H9 (cell line): ENCODE measurements around the gene ARMC5. TPM values are rescaled to one million over a fixed set of nuclear protein-coding genes. Genes with fewer than 3 reads are reported as not detected.
A peak's percentile ranks its signal among the peaks of the same experiment; 100 is the strongest.

Experiments
- DNase-seq: peaks from one replicate; pipeline ENCODE4 v3.0.0-alpha.2; 2017
- H2AFZ ChIP-seq: one replicate; pipeline ENCODE4 v1.6.1; 2013; ENCODE audit warnings: mild to moderate bottlenecking, low read length, control low read depth, moderate library complexity
- H2AK5ac ChIP-seq: 2 replicates; pipeline ENCODE4 v1.6.1; 2013; ENCODE audit warnings: low read length, control low read depth, mixed read lengths; ENCODE audit not compliant: insufficient read length
- H2BK120ac ChIP-seq: one replicate; pipeline ENCODE4 v1.6.1; 2013; ENCODE audit warnings: low read depth, mild to moderate bottlenecking, low read length, control low read depth, inconsistent platforms; ENCODE audit not compliant: poor library complexity, severe bottlenecking
- H2BK12ac ChIP-seq: 2 replicates; pipeline ENCODE4 v1.6.1; 2013; ENCODE audit warnings: low read length, control low read depth, mixed read lengths, low read depth; ENCODE audit not compliant: insufficient read length
- H2BK15ac ChIP-seq: 2 replicates; pipeline ENCODE4 v1.6.1; 2013; ENCODE audit warnings: low read depth, low read length, control low read depth
- H2BK20ac ChIP-seq: one replicate; pipeline ENCODE4 v1.6.1; 2013; ENCODE audit warnings: low read depth, mild to moderate bottlenecking, low read length, control low read depth, inconsistent platforms; ENCODE audit not compliant: poor library complexity, severe bottlenecking
- H2BK5ac ChIP-seq: 2 replicates; pipeline ENCODE4 v1.6.1; 2013; ENCODE audit warnings: low read length, control low read depth, mixed read lengths; ENCODE audit not compliant: insufficient read length
- H3K14ac ChIP-seq: 2 replicates; pipeline ENCODE4 v1.6.1; 2013; ENCODE audit warnings: low read length, control low read depth; ENCODE audit not compliant: insufficient read depth
- H3K18ac ChIP-seq: 2 replicates; pipeline ENCODE4 v1.6.1; 2013; ENCODE audit warnings: low read depth, mild to moderate bottlenecking, mixed read lengths, low read length, control low read depth; ENCODE audit not compliant: insufficient read length
- H3K23ac ChIP-seq: 2 replicates; pipeline ENCODE4 v1.6.1; 2013; ENCODE audit warnings: low read length, control low read depth, mixed read lengths, low read depth; ENCODE audit not compliant: insufficient read length
- H3K23me2 ChIP-seq: 2 replicates; pipeline ENCODE4 v1.6.1; 2013; ENCODE audit warnings: low read depth, mild to moderate bottlenecking, mixed read lengths, low read length, control low read depth; ENCODE audit not compliant: insufficient read length, poor library complexity, severe bottlenecking
- H3K27ac ChIP-seq: 2 replicates; pipeline ENCODE4 v1.5.1; 2013; ENCODE audit warnings: low read length, control low read depth, mixed read lengths, low read depth; ENCODE audit not compliant: insufficient read length
- H3K27me3 ChIP-seq: 2 replicates; pipeline ENCODE4 v1.6.1; 2013; ENCODE audit warnings: low read length, control low read depth, inconsistent platforms; ENCODE audit not compliant: insufficient read depth
- H3K4ac ChIP-seq: 2 replicates; pipeline ENCODE4 v1.6.1; 2013; ENCODE audit warnings: low read depth, mild to moderate bottlenecking, control low read depth, inconsistent platforms, low read length, moderate library complexity
- H3K4me1 ChIP-seq: 2 replicates; pipeline ENCODE4 v1.6.1; 2013; ENCODE audit warnings: low read length, control low read depth, inconsistent platforms; ENCODE audit not compliant: insufficient read depth
- H3K4me2 ChIP-seq: 2 replicates; pipeline ENCODE4 v1.6.1; 2013; ENCODE audit warnings: low read length, control low read depth, mixed read lengths; ENCODE audit not compliant: insufficient read length, insufficient read depth
- H3K56ac ChIP-seq: 2 replicates; pipeline ENCODE4 v1.6.1; 2013; ENCODE audit warnings: low read depth, mild to moderate bottlenecking, mixed read lengths, low read length, control low read depth; ENCODE audit not compliant: insufficient read length
- H3K79me1 ChIP-seq: 2 replicates; pipeline ENCODE4 v1.6.1; 2013; ENCODE audit warnings: low read depth, mild to moderate bottlenecking, moderate library complexity, low read length, control low read depth, inconsistent platforms; ENCODE audit not compliant: insufficient read depth, poor library complexity, severe bottlenecking
- H3K79me2 ChIP-seq: 2 replicates; pipeline ENCODE4 v1.6.1; 2013; ENCODE audit warnings: low read length, control low read depth, inconsistent platforms; ENCODE audit not compliant: insufficient read depth
- H3K9ac ChIP-seq: 2 replicates; pipeline ENCODE4 v1.6.1; 2013; ENCODE audit warnings: low read length, control low read depth, mixed read lengths; ENCODE audit not compliant: insufficient read length; ENCODE audit errors: extremely low read depth
- H3K9me3 ChIP-seq: one replicate; pipeline ENCODE4 v1.6.1; 2013; ENCODE audit warnings: low read depth, low read length, inconsistent platforms; ENCODE audit not compliant: control insufficient read depth
- H3T11ph ChIP-seq: one replicate; pipeline ENCODE4 v1.6.1; 2013; ENCODE audit warnings: mild to moderate bottlenecking, low read length, control low read depth, inconsistent platforms
- H4K20me1 ChIP-seq: one replicate; pipeline ENCODE4 v1.6.1; 2013; ENCODE audit not compliant: control insufficient read depth, insufficient read length, insufficient read depth
- H4K5ac ChIP-seq: 2 replicates; pipeline ENCODE4 v1.6.1; 2013; ENCODE audit warnings: low read depth, mild to moderate bottlenecking, mixed read lengths, low read length, control low read depth; ENCODE audit not compliant: insufficient read length
- H4K8ac ChIP-seq: replicated peaks from 2 replicates; pipeline ENCODE4 v1.6.1; 2013; ENCODE audit warnings: low read length, control low read depth, mixed read lengths, low read depth; ENCODE audit not compliant: insufficient read length
- H4K91ac ChIP-seq: 2 replicates; pipeline ENCODE4 v1.6.1; 2013; ENCODE audit warnings: low read depth, mild to moderate bottlenecking, moderate library complexity, mixed read lengths, low read length, control low read depth; ENCODE audit not compliant: insufficient read length
- H3K27ac Mint-ChIP-seq, 3 experiments: 2 replicates in 2 of 3; 3 replicates in 1 of 3; pipeline ENCODE4 v1.8.0; 2020 to 2021; ENCODE audit warnings: mixed read lengths in 3 of 3, mild to moderate bottlenecking in 1 of 3, moderate library complexity in 1 of 3
- H3K27me3 Mint-ChIP-seq: 2 replicates; pipeline ENCODE4 v1.8.0; 2021; ENCODE audit warnings: low read depth, mild to moderate bottlenecking, moderate library complexity, mixed read lengths
- H3K36me3 Mint-ChIP-seq, 3 experiments: 2 replicates in 2 of 3; 3 replicates in 1 of 3; pipeline ENCODE4 v1.8.0; 2020 to 2021; ENCODE audit warnings: low read depth in 3 of 3, mixed read lengths in 3 of 3; ENCODE audit not compliant: insufficient read depth in 1 of 3
- H3K4me1 Mint-ChIP-seq, 2 experiments: 2 replicates each; pipeline ENCODE4 v1.8.0; 2020; ENCODE audit warnings: mixed read lengths in 2 of 2
- H3K4me3 Mint-ChIP-seq, 2 experiments: 2 replicates in 1 of 2; 3 replicates in 1 of 2; pipeline ENCODE4 v1.8.0; 2020 to 2021; ENCODE audit warnings: mild to moderate bottlenecking in 2 of 2, mixed read lengths in 2 of 2, moderate library complexity in 1 of 2
- H3K9me3 Mint-ChIP-seq, 2 experiments: 2 replicates in 1 of 2; 3 replicates in 1 of 2; pipeline ENCODE4 v1.8.0; 2020; ENCODE audit warnings: mild to moderate bottlenecking in 2 of 2, mixed read lengths in 2 of 2, moderate library complexity in 1 of 2
- WGBS: extraction: QIAGEN DNeasy Blood & Tissue Kit; methylation state at CpG from one replicate; pipeline ENCODE4 v1.1.7; 2013; ENCODE audit warnings: missing lambda C conversion rate, low lambda C conversion rate, mixed read lengths; ENCODE audit not compliant: insufficient read length; ENCODE audit errors: extremely low coverage; 5-methylcytosine and 5-hydroxymethylcytosine counted together
- total RNA-seq: library from RNA; stranded (reverse); gene quantifications from 2 replicates; pipeline ENCODE4 v1.2.1, GENCODE V29; 2021
- TF ChIP-seq, protein P1 (sequence below): fragments of 200-600 bp; sonication (generic); conservative IDR thresholded peaks from 3 replicates; pipeline ENCODE4 v1.8.0; 2021; ENCODE audit warnings: antibody characterized with exemption, mild to moderate bottlenecking

ARMC5 gene
- total RNA-seq, 1 experiment from 2014 or later = 18.7 TPM

DNA sequence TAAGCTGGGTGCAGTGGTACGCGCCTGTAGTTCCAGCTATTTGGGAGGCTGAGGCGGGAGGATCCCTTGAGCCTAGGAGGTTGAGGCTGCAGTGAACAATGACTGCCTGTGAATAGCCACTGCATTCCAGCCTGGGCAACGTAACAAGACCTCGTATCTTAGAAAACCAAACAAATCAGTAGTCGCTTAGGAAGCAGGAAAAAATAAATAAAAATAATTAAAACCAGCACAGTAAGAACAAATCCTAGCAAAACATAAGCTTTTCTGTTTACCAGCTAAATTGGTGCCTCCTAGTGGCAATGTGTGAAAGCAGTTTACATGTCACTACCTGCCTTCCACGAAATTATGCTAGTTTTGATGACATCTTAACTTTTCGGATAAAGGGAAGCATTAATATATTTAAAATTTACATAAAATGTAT, 1.3 kb downstream of the ARMC5 start:
- Histone ChIP-seq H2AK5ac (no peak overlapping the region), H3K27ac (no peak overlapping the region), H3K23me2 (peaks cover 8% of the 10 kb centered on the region), H2BK12ac (no peak overlapping the region), H3K23ac (no peak overlapping the region), H3T11ph (no peak overlapping the region), H3K9ac (no peak overlapping the region), H2BK5ac (no peak overlapping the region), H4K91ac (no peak overlapping the region), H3K56ac (no peak overlapping the region), H3K18ac (no peak overlapping the region), H2BK20ac (no peak overlapping the region), H2BK120ac (no peak overlapping the region), H4K20me1 (no peaks in the 10 kb centered on the region), H3K4me1 (peaks cover 2% of the 10 kb centered on the region; the same call in 1 of the 2 replicates), H2AFZ (no peak overlapping the region), H3K4me2 (peak overlapping the region; percentile 88), H3K4ac (no peak overlapping the region), H4K5ac (no peak overlapping the region), H3K9me3 (no peaks in the 10 kb centered on the region), H3K79me1 (peaks cover 4% of the 10 kb centered on the region), H3K14ac (no peak overlapping the region), H3K27me3 (no peaks in the 10 kb centered on the region), H2BK15ac (no peak overlapping the region), H4K8ac (no peak overlapping the region), H3K79me2 (no peaks in the 10 kb centered on the region; the same call in 1 of the 2 replicates)
- Mint-ChIP-seq H3K36me3 (peaks cover 2 to 27% (median 24%) of the 10 kb centered on the region in 3 experiments; a peak in 6 of 7 replicates), H3K9me3 (peaks cover 0 to 2% of the 10 kb centered on the region in 2 experiments; a peak in 1 of 5 replicates), H3K4me3 (peak overlapping the region; percentile 81 to 88), H3K27ac (peak overlapping the region in 2 of 3 experiments; percentile 97 to 98; a peak in 2 of 7 replicates), H3K27me3 (no peaks in the 10 kb centered on the region), H3K4me1 (peaks cover 15 to 16% of the 10 kb centered on the region in 2 experiments)
- WGBS = no CpG with 5 or more reads among the region's 8 CpGs
- TF ChIP-seq, protein P1, sequence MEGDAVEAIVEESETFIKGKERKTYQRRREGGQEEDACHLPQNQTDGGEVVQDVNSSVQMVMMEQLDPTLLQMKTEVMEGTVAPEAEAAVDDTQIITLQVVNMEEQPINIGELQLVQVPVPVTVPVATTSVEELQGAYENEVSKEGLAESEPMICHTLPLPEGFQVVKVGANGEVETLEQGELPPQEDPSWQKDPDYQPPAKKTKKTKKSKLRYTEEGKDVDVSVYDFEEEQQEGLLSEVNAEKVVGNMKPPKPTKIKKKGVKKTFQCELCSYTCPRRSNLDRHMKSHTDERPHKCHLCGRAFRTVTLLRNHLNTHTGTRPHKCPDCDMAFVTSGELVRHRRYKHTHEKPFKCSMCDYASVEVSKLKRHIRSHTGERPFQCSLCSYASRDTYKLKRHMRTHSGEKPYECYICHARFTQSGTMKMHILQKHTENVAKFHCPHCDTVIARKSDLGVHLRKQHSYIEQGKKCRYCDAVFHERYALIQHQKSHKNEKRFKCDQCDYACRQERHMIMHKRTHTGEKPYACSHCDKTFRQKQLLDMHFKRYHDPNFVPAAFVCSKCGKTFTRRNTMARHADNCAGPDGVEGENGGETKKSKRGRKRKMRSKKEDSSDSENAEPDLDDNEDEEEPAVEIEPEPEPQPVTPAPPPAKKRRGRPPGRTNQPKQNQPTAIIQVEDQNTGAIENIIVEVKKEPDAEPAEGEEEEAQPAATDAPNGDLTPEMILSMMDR = peak; percentile 80
- no peak for DNase-seq
